Sigmoid colon (tissue), 7 donors: ENCODE data around the gene ATP6V0B. TPM values are rescaled to one million over a fixed set of nuclear protein-coding genes. Genes with fewer than 3 reads are reported as not detected.
A peak's percentile ranks its signal among the peaks of the same experiment; 100 is the strongest.

ENCODE experiments used
- DNase-seq: peaks from one replicate; pipeline ENCODE4 v3.0.0-alpha.2; 2019
- H3K27ac ChIP-seq, 4 donors: fragments of 200-600 bp; sonication (generic); one replicate each; pipeline ENCODE4 v1.5.1; 2016 to 2019; ENCODE audit warnings: mild to moderate bottlenecking in 1 of 4
- H3K27me3 ChIP-seq, 3 donors: fragments of 200-600 bp; sonication (generic); one replicate each; pipeline ENCODE4 v1.5.1; 2019; ENCODE audit warnings: mild to moderate bottlenecking in 1 of 3
- H3K36me3 ChIP-seq, 4 donors: fragments of 200-600 bp; sonication (generic); one replicate each; pipeline ENCODE4 v1.5.1; 2016 to 2019
- H3K4me1 ChIP-seq, 4 donors: fragments of 200-600 bp; sonication (generic); one replicate each; pipeline ENCODE4 v1.5.1; 2017 to 2019
- H3K4me3 ChIP-seq, 4 donors: fragments of 200-600 bp; sonication (generic); one replicate each; pipeline ENCODE4 v1.5.1; 2017 to 2019; ENCODE audit warnings: mild to moderate bottlenecking in 2 of 4, moderate library complexity in 1 of 4
- H3K9me3 ChIP-seq, 4 donors: fragments of 200-600 bp in 3 of 4; sonication (generic) in 3 of 4; one replicate each; pipeline versions ENCODE4 v1.5.1 to v1.6.1; 2013 to 2019
- EP300 ChIP-seq, 4 donors: sonication (generic); formaldehyde crosslinking; IDR thresholded peaks; one replicate each; pipeline ENCODE4 v1.6.1; 2017; ENCODE audit warnings: antibody characterized with exemption in 4 of 4
- POLR2A ChIP-seq, 2 donors: fragments of 450-650 bp; IDR thresholded peaks; one replicate each; pipeline ENCODE4 v1.6.1; 2016; ENCODE audit warnings: antibody characterized with exemption in 2 of 2, mild to moderate bottlenecking in 2 of 2, moderate library complexity in 2 of 2
- POLR2AphosphoS5 ChIP-seq, 4 donors: sonication (generic); formaldehyde crosslinking; IDR thresholded peaks; one replicate each; pipeline ENCODE4 v1.6.1; 2017; ENCODE audit warnings: antibody characterized with exemption in 4 of 4
- WGBS, 2 donors: extraction: QIAGEN DNeasy Blood & Tissue Kit; methylation state at CpG; one replicate each; pipeline ENCODE4 v1.1.7; 2013; 5-methylcytosine and 5-hydroxymethylcytosine counted together
- intact Hi-C: fragments of 100-400 bp; cut with DNase I; formaldehyde crosslinking; loops from one replicate; pipeline ENCODE4 v1.15.1; 2023
- polyA plus RNA-seq, 3 donors: library from polyadenylated mRNA; stranded (reverse); fragments of 200-250 nt; gene quantifications; one replicate each; pipeline ENCODE4 v1.2.3, GENCODE V29; 2013
- total RNA-seq, 4 donors: library from RNA; depleted of rRNA; stranded (reverse); fragments of >200 nt; gene quantifications; one replicate each; pipeline ENCODE4 v1.1.0, GENCODE V29; 2016
- TF ChIP-seq, protein P1 (sequence below), 4 experiments: fragments of 450-650 bp in 3 of 4; fragments of 200-600 bp in 1 of 4; IDR thresholded peaks; one replicate each; pipeline ENCODE4 v1.5.1; 2016 to 2019; ENCODE audit warnings: antibody characterized with exemption in 4 of 4, mild to moderate bottlenecking in 3 of 4, moderate library complexity in 2 of 4
- donor health status: healthy with polysubstance abuse.
- donor health status: Bipolar disorder and iron deficiency.
- donor health status: healthy.

Gene ATP6V0B
- total and polyA plus RNA-seq, 7 donors = 67.9 to 286 (median 129) TPM

DNA sequence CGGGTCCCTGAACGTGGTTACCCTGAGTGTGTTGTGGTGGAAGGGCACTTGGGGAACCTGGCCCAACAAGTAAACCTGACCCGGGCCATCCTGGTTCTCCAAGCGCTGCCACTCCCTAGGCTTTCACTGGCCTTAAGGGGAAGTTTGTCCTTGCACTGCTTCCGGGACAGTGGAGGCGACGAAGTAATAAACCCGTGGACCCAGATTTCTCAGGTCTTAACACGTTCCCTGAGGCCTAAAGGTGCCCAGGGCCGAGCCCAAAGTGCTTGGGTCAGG, 16.4 kb downstream of the ATP6V0B start:
- H3K9me3 ChIP-seq = no peaks in the 10 kb centered on the region
- TF ChIP-seq EP300 (IDR thresholded peaks at IDR 0.05) (no peak), POLR2AphosphoS5 (IDR thresholded peaks at IDR 0.05) (no peak), POLR2A (IDR thresholded peaks at IDR 0.05) (no peak)
- TF ChIP-seq, protein P1, sequence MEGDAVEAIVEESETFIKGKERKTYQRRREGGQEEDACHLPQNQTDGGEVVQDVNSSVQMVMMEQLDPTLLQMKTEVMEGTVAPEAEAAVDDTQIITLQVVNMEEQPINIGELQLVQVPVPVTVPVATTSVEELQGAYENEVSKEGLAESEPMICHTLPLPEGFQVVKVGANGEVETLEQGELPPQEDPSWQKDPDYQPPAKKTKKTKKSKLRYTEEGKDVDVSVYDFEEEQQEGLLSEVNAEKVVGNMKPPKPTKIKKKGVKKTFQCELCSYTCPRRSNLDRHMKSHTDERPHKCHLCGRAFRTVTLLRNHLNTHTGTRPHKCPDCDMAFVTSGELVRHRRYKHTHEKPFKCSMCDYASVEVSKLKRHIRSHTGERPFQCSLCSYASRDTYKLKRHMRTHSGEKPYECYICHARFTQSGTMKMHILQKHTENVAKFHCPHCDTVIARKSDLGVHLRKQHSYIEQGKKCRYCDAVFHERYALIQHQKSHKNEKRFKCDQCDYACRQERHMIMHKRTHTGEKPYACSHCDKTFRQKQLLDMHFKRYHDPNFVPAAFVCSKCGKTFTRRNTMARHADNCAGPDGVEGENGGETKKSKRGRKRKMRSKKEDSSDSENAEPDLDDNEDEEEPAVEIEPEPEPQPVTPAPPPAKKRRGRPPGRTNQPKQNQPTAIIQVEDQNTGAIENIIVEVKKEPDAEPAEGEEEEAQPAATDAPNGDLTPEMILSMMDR (IDR thresholded peaks at IDR 0.05) = no peak
- peaks cover 0 to 1% (median under 1%) of the 10 kb centered on the region in 4 donors for H3K36me3 ChIP-seq
- H3K4me3 ChIP-seq = peak overlapping the region; percentile 47 to 77 (median 56)
- H3K27ac ChIP-seq = peak overlapping the region; percentile 68 to 84 (median 79)
- peaks cover 0 to 18% (median 14%) of the 10 kb centered on the region in 4 donors for H3K4me1 ChIP-seq
- intact Hi-C loops = loop anchor here (5.0 to 10.0 kb wide), 2 partner anchors 44 to 224 kb away; partner anchors contain the start of genes DMAP1 and IPO13
- H3K27me3 ChIP-seq = no peaks in the 10 kb centered on the region
- WGBS, 2 donors = 0 to 1% methylated on average over 10 of the region's 10 CpGs
- no peak for DNase-seq

DNA sequence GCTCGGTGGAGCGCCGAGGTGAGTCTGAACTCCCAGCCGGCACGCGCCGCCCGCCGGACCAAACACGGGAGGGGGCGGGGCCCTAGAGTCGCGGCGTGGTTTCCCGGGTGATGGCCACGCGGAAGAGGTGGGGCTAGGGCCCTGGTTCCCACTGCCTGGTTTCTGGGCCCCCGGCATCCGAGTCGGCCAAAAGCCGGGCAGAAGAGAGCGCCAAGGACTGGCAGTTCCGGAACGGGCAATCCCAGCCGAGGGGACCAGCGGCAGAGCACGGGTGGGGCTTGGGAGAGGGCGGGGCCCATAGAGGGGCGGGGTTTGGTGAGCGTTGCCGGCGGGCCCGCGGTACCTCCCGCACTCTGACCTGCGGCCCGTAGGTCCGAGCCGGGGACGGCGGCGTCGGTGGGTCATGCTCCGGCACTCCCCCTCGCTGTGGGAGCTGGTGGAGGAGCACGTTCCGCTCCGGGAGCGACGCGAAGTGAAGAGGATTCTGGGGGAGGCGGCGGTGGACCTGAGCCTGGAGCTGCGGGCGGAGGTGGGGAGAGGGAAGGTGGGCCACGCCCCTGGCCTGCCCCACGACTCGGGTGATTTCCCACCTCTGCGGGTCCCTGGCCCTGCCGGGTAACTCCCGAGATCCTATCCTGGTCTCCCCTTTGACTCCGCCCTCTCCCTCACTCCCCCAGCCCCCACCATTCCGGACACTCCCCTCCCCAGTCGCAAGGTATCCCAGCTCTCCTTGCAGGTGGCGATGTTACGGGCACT, 16.9 kb downstream of the ATP6V0B start, which contains the start of gene CCDC24:
Gene CCDC24, plus strand, starts transcription at position 124 of the 756 bp plus-strand sequence. Its CDS starts 280 bp downstream, at position 404.
- WGBS, 2 donors = 0 to 1% methylated on average over 66 of the region's 66 CpGs
- peak; percentile 93 for DNase-seq
- no peaks in the 10 kb centered on the region for H3K36me3 ChIP-seq
- TF ChIP-seq POLR2AphosphoS5 (IDR thresholded peaks at IDR 0.05) = peak; percentile 3 to 60 (median 55)
- TF ChIP-seq, protein P1 (IDR thresholded peaks at IDR 0.05) = no peak
- no peak for TF ChIP-seq POLR2A (IDR thresholded peaks at IDR 0.05)
- no peak for TF ChIP-seq EP300 (IDR thresholded peaks at IDR 0.05)
- H3K4me1 ChIP-seq = peaks cover 0 to 18% (median 14%) of the 10 kb centered on the region in 4 donors
- no peaks in the 10 kb centered on the region for H3K27me3 ChIP-seq
- H3K27ac ChIP-seq = peak within 1 kb of the TSS; percentile 68 to 84 (median 79)
- no peaks in the 10 kb centered on the region for H3K9me3 ChIP-seq
- peak within 1 kb of the TSS; percentile 47 to 77 (median 56) for H3K4me3 ChIP-seq
- intact Hi-C loops = loop anchor here (5.0 to 10.0 kb wide), 2 partner anchors 44 to 223 kb away; partner anchors contain the start of genes DMAP1 and IPO13

DNA sequence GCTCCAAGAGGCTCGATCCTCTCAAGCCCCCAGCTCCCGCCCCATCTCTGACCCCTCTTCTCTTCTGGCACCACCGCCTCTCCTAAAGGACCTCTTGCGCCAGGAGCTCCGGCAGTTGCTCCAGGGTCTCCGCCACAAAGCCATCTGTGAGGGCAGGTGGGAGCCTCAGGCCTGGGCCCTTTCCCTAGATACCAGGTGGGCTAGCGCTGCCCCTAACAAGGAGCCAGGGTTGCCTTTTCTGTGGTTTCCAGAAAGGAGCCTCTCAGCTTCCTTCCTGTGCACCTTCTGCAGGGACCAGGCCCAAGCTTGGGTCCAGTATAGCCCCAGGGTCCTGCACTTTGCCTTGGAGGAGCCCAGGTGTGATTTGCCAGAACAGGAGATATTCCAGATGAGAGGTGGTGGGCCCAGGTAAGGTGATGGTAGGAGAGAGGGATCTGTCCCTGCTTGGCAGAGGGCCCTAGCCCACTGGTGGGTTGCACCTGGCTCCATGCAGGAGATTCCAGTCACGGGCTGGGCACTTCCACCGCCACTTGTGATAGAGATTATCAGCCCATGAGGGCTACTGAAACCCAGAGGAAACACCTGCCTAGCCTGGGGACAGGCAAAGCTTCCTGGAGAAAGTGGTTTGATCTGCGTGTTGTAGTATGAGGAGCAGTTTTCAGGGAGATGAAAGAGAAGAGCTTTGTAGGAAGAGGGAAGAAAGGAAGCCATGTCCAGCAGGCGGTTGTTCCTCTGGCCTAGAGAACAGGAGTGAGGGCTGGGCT, 17.7 kb downstream of the ATP6V0B start:
- H3K27me3 ChIP-seq = no peaks in the 10 kb centered on the region
- no peaks in the 10 kb centered on the region for H3K9me3 ChIP-seq
- H3K27ac ChIP-seq = peak overlapping the region; percentile 68 to 84 (median 79)
- no peaks in the 10 kb centered on the region for H3K36me3 ChIP-seq
- H3K4me3 ChIP-seq = peak overlapping the region; percentile 47 to 77 (median 56)
- no peak for TF ChIP-seq POLR2A (IDR thresholded peaks at IDR 0.05)
- TF ChIP-seq EP300 (IDR thresholded peaks at IDR 0.05) = no peak
- TF ChIP-seq POLR2AphosphoS5 (IDR thresholded peaks at IDR 0.05) = no peak
- TF ChIP-seq, protein P1 (IDR thresholded peaks at IDR 0.05) = no peak
- intact Hi-C loops = loop anchor here (5.0 to 10.0 kb wide), 2 partner anchors 45 to 222 kb away; partner anchors contain the start of genes DMAP1 and IPO13
- DNase-seq = peak; percentile 75
- 40 to 49% methylated on average over 11 of the region's 11 CpGs for WGBS, 2 donors
- peaks cover 0 to 18% (median 14%) of the 10 kb centered on the region in 4 donors for H3K4me1 ChIP-seq

DNA sequence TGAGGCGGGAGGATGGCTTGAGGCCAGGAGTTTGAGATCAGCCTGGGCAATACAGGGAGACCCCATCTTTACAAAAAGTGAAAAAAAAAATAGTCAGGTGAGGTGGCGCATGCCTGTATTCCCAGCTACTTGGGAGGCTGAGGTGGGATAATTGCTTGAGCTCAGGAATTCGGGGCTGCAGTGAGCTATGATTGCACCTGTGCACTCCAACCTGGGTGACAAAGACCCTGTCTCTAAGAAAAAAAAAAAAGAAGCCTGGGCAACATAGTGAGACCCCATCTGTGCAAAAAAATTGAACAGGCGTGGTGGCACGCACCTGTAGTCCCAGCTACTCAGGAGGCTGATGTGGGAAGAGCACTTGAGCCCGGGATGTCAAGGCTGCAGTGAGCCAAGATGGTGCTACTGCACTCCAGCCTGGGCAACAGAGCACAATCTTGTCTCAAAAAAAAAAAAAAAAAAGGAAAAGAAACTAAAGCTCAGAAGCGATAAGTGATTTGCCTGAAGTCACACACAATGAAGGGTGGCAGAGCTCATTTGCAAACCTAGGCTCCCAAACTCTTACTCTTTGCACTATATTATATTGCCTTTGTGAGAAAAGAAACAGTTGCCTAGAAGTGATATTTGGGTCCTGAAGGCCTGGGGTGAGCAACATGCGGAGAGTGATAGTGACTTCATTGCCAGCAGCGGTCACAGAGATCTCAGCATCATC, 18.6 kb downstream of the ATP6V0B start:
- Histone ChIP-seq H3K27ac (no peak overlapping the region), H3K27me3 (no peaks in the 10 kb centered on the region), H3K4me3 (no peak overlapping the region), H3K4me1 (peaks cover 0 to 18% (median 14%) of the 10 kb centered on the region in 4 donors), H3K36me3 (peaks cover 0 to 2% (median 0%) of the 10 kb centered on the region in 4 donors), H3K9me3 (no peaks in the 10 kb centered on the region)
- DNase-seq = no peak
- WGBS, 2 donors = 89 to 96% methylated on average over 9 of the region's 9 CpGs
- intact Hi-C loops = loop anchor here (5.0 to 10.0 kb wide), 2 partner anchors 46 to 221 kb away; partner anchors contain the start of genes DMAP1 and IPO13
- TF ChIP-seq POLR2AphosphoS5 (IDR thresholded peaks at IDR 0.05) = no peak
- no peak for TF ChIP-seq POLR2A (IDR thresholded peaks at IDR 0.05)
- no peak for TF ChIP-seq EP300 (IDR thresholded peaks at IDR 0.05)
- TF ChIP-seq, protein P1 (IDR thresholded peaks at IDR 0.05) = no peak
